ENCODE data around the gene CCDC69. TPM values are rescaled to one million over a fixed set of nuclear protein-coding genes. Genes with fewer than 3 reads are reported as not detected.
A peak's percentile ranks its signal among the peaks of the same experiment; 100 is the strongest.

CCDC69 gene
- total RNA-seq, 1 experiment from 2014 or later: 2.8 TPM

DNA sequence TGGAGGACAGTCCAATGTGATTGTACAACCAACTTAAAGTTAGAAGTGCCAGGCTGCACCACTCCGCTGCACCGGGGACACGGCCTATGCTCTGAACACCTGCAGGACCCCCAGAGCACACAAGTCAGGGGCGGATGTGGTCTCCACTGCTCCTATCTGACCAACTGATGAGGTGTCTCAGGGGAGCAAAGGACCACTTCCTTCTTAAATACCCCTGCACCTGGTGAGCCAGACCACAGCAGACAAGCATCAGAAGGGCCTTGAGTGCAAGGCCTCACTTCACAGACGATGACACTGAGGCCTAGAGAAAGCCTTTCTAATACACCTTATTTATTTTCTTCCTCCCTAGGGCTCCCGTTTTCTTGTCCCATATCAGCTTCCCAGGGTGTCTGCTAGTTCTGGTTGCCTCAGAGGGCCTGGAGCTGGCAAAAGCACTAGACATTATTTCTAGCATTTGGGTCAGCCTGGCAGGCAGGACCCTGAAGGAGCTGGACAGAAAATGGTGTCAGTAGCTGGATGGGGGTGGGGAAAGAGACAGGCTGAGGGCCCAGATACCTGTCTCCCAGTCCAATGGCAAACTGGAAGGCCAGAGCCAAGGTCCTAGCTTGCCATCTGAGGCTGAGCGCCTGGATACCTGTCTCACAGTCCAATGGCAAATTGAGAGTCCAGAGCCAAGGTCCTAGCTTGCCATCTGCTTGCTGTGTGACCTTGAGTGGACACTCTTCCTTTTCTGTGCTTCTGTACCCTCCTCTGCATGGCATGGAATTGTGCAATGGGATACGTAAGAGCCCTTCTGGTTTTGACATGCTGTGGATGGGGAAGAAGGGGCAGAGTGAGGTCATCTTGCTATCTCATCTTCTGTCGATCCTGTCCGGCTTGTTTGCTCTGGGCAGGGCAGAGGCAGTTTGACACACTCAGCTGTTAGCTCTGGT, 9.0 kb downstream of the CCDC69 start:
- Mint-ChIP-seq H3K4me1 (ENCODE audit: insufficient read depth, unreplicated experiment) (no peaks in the 10 kb centered on the region), H3K4me3 (ENCODE audit: unreplicated experiment) (no peak overlapping the region), H3K27me3 (ENCODE audit: insufficient read depth, unreplicated experiment) (no peaks in the 10 kb centered on the region), H3K9me3 (ENCODE audit: unreplicated experiment) (no peaks in the 10 kb centered on the region), H3K36me3 (ENCODE audit: insufficient read depth, unreplicated experiment) (no peaks in the 10 kb centered on the region), H3K27ac (ENCODE audit: low read depth, unreplicated experiment) (peak overlapping the region; percentile 18)
- BruUV-seq (replicated peaks): no TSS peak
- ChIA-PET POLR2A (interaction anchor here (0.6 to 1.6 kb wide), 3 partner anchors 11 to 588 kb away, joined by 3 to 4 read pairs (median 3); no protein-coding TSS in a partner anchor), CTCF (interaction anchor here (0.6 to 2.6 kb wide), 5 partner anchors 37 to 164 kb away, joined by 3 to 10 read pairs (median 3); no protein-coding TSS in a partner anchor)
- TF ChIP-seq, protein P1, sequence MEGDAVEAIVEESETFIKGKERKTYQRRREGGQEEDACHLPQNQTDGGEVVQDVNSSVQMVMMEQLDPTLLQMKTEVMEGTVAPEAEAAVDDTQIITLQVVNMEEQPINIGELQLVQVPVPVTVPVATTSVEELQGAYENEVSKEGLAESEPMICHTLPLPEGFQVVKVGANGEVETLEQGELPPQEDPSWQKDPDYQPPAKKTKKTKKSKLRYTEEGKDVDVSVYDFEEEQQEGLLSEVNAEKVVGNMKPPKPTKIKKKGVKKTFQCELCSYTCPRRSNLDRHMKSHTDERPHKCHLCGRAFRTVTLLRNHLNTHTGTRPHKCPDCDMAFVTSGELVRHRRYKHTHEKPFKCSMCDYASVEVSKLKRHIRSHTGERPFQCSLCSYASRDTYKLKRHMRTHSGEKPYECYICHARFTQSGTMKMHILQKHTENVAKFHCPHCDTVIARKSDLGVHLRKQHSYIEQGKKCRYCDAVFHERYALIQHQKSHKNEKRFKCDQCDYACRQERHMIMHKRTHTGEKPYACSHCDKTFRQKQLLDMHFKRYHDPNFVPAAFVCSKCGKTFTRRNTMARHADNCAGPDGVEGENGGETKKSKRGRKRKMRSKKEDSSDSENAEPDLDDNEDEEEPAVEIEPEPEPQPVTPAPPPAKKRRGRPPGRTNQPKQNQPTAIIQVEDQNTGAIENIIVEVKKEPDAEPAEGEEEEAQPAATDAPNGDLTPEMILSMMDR (IDR thresholded peaks at IDR 0.05; ENCODE audit: unreplicated experiment): no peak
- no peak for DNase-seq (ENCODE audit: unreplicated experiment)
- intact Hi-C loops (cut with micrococcal nuclease): no loop called here

DNA sequence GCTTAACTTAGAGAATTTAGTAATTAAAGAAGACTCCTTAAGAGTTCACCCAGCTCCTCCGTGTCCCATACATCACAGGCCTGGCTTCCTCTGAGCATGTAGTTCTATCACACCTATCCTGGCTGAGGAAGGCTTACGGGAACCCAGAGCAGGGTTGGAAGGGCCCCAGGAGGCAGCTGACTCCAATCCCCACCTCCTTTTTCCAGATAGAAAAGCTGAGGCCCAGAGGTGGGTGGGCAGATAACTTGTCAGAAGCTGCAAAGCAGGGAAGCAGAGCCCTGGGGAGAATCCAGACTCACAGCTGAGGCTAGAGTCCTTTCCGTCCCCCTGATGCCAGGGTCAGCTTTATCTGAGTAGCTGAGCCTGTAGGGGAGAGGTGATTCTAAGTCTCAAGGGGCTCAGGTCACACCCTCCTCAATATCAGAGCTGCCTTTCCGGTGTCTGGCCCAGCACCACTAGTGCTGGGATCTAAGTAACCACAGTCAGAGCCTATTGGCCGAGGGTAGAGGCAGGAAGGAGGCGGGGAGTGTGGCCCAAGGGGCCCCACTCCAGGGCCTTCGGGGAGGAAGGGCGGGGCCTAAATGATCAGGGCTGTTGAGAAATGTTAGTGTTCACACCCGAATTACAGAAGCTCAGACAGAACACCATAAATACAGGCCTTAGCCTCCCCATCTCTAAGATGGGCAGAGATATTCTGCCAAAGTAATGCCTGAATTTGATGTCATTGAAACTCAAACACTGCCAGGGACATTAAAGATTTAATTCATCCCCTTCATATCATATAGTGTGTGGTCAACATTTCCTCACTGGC, 9.9 kb downstream of the CCDC69 start:
- intact Hi-C loops (cut with micrococcal nuclease): no loop called here
- POLR2A ChIA-PET: interaction anchor here (0.6 to 1.6 kb wide), 3 partner anchors 10 to 589 kb away, joined by 3 to 4 read pairs (median 3); no protein-coding TSS in a partner anchor

GRCh38 chr5:151212406-151212798, 11.5 kb downstream of the CCDC69 start:
- TF ChIP-seq, protein P1 (IDR thresholded peaks at IDR 0.05; ENCODE audit: unreplicated experiment): no peak
- CTCF ChIA-PET: interaction anchor here (0.6 to 2.8 kb wide), 8 partner anchors 23 to 105 kb away, joined by 3 to 13 read pairs (median 4); no protein-coding TSS in a partner anchor
- intact Hi-C loops (cut with micrococcal nuclease): no loop called here

More for the DNA sequence above, 9.9 kb downstream of the CCDC69 start:
- CTCF ChIA-PET: interaction anchor here (0.5 to 2.8 kb wide), 9 partner anchors 24 to 163 kb away, joined by 3 to 13 read pairs (median 3); no protein-coding TSS in a partner anchor
- Mint-ChIP-seq H3K27me3 (ENCODE audit: insufficient read depth, unreplicated experiment) (no peaks in the 10 kb centered on the region), H3K27ac (ENCODE audit: low read depth, unreplicated experiment) (peak overlapping the region; percentile 18), H3K4me1 (ENCODE audit: insufficient read depth, unreplicated experiment) (peaks cover 3% of the 10 kb centered on the region), H3K9me3 (ENCODE audit: unreplicated experiment) (no peaks in the 10 kb centered on the region), H3K36me3 (ENCODE audit: insufficient read depth, unreplicated experiment) (no peaks in the 10 kb centered on the region), H3K4me3 (ENCODE audit: unreplicated experiment) (no peak overlapping the region)
- peak; percentile 87 for DNase-seq (ENCODE audit: unreplicated experiment)
- BruUV-seq (replicated peaks): no TSS peak
- TF ChIP-seq, protein P1 (IDR thresholded peaks at IDR 0.05; ENCODE audit: unreplicated experiment): no peak

More at GRCh38 chr5:151212406-151212798, 11.5 kb downstream of the CCDC69 start:
- no peak for DNase-seq (ENCODE audit: unreplicated experiment)
- no TSS peak for BruUV-seq (replicated peaks)
- H3K4me3 Mint-ChIP-seq (ENCODE audit: unreplicated experiment): no peak overlapping the region
- no peaks in the 10 kb centered on the region for H3K27me3 Mint-ChIP-seq (ENCODE audit: insufficient read depth, unreplicated experiment)
- POLR2A ChIA-PET: interaction anchor here (1.0 kb wide), 1 partner anchor 11 kb away, joined by 6 read pairs; the partner anchor contains the start of gene CCDC69
- no peaks in the 10 kb centered on the region for H3K9me3 Mint-ChIP-seq (ENCODE audit: unreplicated experiment)
- no peaks in the 10 kb centered on the region for H3K36me3 Mint-ChIP-seq (ENCODE audit: insufficient read depth, unreplicated experiment)
- H3K4me1 Mint-ChIP-seq (ENCODE audit: insufficient read depth, unreplicated experiment): peaks cover 8% of the 10 kb centered on the region
- no peak overlapping the region for H3K27ac Mint-ChIP-seq (ENCODE audit: low read depth, unreplicated experiment)
